ENCODE results near the gene CBFA2T3.
"Not testable (repeated sequence)": the region's sequence is repeated elsewhere in the genome, so short reads cannot be mapped to it uniquely, and the experiment has no call there.

CBFA2T3 gene

GRCh38 chr16:89012622-89012995 is 35.6 kb upstream of the CBFA2T3 start:
- no peak for DNase-seq

GRCh38 chr16:89011909-89012621 is 35.1 kb upstream of the CBFA2T3 start:
- no peak for DNase-seq

- DNase-seq, result no peak
Observed at GRCh38 chr16:89010210-89010925, 33.4 kb upstream of the CBFA2T3 start.

- DNase-seq, result peak; percentile 29
Observed at GRCh38 chr16:89009343-89010209, 32.6 kb upstream of the CBFA2T3 start.

- not testable (repeated sequence) for DNase-seq
Observed at GRCh38 chr16:89008796-89009195, 31.8 kb upstream of the CBFA2T3 start.

- DNase-seq, result no peak
Observed at GRCh38 chr16:89007371-89008249, 30.6 kb upstream of the CBFA2T3 start.

- DNase-seq, result no peak
Observed at GRCh38 chr16:89006036-89006752, 29.2 kb upstream of the CBFA2T3 start.

- no peak for DNase-seq
Observed at GRCh38 chr16:89005201-89006035, 28.4 kb upstream of the CBFA2T3 start.

GRCh38 chr16:89004209-89004831 is 27.3 kb upstream of the CBFA2T3 start:
- peak; percentile 14 for DNase-seq

- DNase-seq, result no peak
Observed at GRCh38 chr16:89003831-89004208, 26.8 kb upstream of the CBFA2T3 start.

GRCh38 chr16:89002851-89003830 is 26.1 kb upstream of the CBFA2T3 start:
- DNase-seq, result no peak

GRCh38 chr16:89002081-89002480 is 25.1 kb upstream of the CBFA2T3 start:
- DNase-seq, result not testable (repeated sequence)

- DNase-seq, result no peak
Observed at GRCh38 chr16:89001117-89002027, 24.4 kb upstream of the CBFA2T3 start.

- no peak for DNase-seq
Observed at GRCh38 chr16:89000207-89000959, 23.4 kb upstream of the CBFA2T3 start.

GRCh38 chr16:88999457-89000206 is 22.6 kb upstream of the CBFA2T3 start:
- DNase-seq, result peak; percentile 59

- no peak for DNase-seq
Observed at GRCh38 chr16:88995746-88996535, 18.9 kb upstream of the CBFA2T3 start.

All from stimulated activated CD4-positive, alpha-beta T cell treated with anti-CD3 and anti-CD28 coated beads, Interleukin-15, amount 100 ng/mL, for 24 hours (primary cell).